Measurements from ENCODE around the gene RFX1.

DNA sequence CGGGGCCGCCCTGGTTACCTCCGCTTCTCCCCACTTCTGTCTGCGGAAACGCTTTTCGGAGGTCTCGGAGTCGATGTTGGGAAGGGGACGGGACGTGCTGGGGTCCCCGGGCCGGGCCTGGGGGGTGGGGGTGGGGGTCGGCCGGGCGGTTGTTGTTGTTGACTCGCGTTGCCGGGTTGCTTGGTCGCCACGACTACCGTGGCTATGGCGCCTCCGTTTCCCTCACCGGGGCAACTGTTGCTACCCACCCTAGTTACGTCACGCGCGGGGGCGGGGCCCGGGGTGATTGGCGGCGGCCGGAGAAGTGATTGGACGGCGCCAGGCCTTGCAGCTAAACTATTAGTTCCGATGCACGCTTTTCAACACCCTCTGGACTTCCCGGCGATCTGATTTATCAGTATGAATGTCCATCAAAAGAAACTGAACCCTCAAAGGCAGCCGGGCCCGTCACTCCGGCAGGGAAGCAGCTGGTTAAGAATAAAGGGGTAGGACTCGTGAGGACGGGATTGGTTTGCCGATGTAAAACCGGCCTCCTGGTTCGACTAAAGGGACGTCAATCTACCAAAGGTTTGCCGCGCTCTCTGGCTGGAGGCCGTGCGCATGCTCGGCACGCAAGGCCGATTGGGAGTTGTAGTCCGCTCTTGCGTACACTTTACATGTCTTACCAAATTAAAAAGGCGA, at the start of gene RFX1:
- TF ChIP-seq, protein P1, sequence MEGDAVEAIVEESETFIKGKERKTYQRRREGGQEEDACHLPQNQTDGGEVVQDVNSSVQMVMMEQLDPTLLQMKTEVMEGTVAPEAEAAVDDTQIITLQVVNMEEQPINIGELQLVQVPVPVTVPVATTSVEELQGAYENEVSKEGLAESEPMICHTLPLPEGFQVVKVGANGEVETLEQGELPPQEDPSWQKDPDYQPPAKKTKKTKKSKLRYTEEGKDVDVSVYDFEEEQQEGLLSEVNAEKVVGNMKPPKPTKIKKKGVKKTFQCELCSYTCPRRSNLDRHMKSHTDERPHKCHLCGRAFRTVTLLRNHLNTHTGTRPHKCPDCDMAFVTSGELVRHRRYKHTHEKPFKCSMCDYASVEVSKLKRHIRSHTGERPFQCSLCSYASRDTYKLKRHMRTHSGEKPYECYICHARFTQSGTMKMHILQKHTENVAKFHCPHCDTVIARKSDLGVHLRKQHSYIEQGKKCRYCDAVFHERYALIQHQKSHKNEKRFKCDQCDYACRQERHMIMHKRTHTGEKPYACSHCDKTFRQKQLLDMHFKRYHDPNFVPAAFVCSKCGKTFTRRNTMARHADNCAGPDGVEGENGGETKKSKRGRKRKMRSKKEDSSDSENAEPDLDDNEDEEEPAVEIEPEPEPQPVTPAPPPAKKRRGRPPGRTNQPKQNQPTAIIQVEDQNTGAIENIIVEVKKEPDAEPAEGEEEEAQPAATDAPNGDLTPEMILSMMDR (conservative IDR thresholded peaks at IDR 0.05; ENCODE audit: low read depth in 2 of 2): no peak
- no peak for TF ChIP-seq EZH2phosphoT487 (IDR thresholded peaks at IDR 0.05; ENCODE audit: unreplicated experiment)
- TF ChIP-seq CREB1 (CRISPR knock-in tag; IDR thresholded peaks at IDR 0.05; ENCODE audit: low read depth): peak; percentile 96
- TF ChIP-seq, protein P2, sequence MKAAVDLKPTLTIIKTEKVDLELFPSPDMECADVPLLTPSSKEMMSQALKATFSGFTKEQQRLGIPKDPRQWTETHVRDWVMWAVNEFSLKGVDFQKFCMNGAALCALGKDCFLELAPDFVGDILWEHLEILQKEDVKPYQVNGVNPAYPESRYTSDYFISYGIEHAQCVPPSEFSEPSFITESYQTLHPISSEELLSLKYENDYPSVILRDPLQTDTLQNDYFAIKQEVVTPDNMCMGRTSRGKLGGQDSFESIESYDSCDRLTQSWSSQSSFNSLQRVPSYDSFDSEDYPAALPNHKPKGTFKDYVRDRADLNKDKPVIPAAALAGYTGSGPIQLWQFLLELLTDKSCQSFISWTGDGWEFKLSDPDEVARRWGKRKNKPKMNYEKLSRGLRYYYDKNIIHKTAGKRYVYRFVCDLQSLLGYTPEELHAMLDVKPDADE (IDR thresholded peaks at IDR 0.05): peak; percentile 73
